A549 (cell line): ENCODE data around the gene SMTNL2.

ENCODE experiments used
- CBX8 ChIP-seq: fragments of 200-600 bp; sonication (generic); IDR thresholded peaks from 2 replicates; pipeline ENCODE4 v1.6.1; 2016
- RAD21 ChIP-seq, 2 experiments: fragments of >200 bp in 1 of 2; sonication (Bioruptor Twin) in 1 of 2; formaldehyde crosslinking in 1 of 2; IDR thresholded peaks in 1 of 2; conservative IDR thresholded peaks in 1 of 2; 2 replicates in 1 of 2; 3 replicates in 1 of 2; pipeline ENCODE4 v1.6.1; 2012 to 2018; ENCODE audit warnings: inconsistent platforms in 1 of 2
- TF ChIP-seq, protein P1 (sequence below): fragments of >200 bp; sonication (Bioruptor Twin); formaldehyde crosslinking; IDR thresholded peaks from 3 replicates; pipeline ENCODE4 v1.5.1; 2016

DNA sequence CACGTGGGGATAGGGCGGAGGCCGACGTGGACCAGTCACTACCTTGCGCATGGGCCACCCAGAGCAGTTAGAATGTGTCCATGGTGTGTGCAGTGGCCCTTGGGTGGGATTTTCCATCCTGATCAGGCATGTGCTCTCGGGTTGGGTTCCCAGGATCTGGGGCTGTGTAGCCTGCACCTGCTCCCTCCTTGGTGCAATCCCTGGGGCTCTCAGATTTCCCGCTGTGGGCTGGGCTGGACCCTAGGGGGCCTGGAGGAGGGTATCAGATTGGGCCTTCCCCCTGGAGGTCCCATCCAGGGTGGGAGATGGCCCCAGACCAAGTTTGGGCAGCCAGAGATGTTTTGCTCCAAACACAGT lies 1.3 kb downstream of the SMTNL2 start:
- TF ChIP-seq, protein P1, sequence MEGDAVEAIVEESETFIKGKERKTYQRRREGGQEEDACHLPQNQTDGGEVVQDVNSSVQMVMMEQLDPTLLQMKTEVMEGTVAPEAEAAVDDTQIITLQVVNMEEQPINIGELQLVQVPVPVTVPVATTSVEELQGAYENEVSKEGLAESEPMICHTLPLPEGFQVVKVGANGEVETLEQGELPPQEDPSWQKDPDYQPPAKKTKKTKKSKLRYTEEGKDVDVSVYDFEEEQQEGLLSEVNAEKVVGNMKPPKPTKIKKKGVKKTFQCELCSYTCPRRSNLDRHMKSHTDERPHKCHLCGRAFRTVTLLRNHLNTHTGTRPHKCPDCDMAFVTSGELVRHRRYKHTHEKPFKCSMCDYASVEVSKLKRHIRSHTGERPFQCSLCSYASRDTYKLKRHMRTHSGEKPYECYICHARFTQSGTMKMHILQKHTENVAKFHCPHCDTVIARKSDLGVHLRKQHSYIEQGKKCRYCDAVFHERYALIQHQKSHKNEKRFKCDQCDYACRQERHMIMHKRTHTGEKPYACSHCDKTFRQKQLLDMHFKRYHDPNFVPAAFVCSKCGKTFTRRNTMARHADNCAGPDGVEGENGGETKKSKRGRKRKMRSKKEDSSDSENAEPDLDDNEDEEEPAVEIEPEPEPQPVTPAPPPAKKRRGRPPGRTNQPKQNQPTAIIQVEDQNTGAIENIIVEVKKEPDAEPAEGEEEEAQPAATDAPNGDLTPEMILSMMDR = no peak
- no peak for TF ChIP-seq CBX8
- TF ChIP-seq RAD21 (conservative IDR thresholded peaks at IDR 0.05 in 1 of 2, IDR thresholded peaks at IDR 0.05 in 1 of 2) = no peak
